ENCODE data around the gene IQSEC1.

DNA sequence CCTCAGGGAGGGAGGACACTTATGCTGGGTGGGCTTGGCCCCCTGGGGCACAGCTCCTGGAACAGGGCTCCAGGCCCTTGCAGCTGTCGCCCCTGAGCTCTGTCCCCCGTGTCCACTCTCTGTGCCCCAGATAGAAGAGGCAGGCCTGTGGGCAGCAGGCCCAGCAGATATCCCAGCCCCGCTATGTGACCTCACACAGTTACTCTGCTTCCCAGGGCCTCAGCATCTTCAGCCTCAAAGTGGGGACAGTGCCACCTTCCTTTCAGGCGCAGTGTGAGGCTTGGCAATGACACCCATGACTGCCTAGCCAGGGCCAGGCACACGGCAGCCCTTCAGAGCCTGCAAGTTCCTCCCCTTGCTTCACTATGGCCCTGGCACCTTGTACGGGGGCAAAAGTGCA is 98.4 kb downstream of the IQSEC1 start:
- TF ChIP-seq, protein P1, sequence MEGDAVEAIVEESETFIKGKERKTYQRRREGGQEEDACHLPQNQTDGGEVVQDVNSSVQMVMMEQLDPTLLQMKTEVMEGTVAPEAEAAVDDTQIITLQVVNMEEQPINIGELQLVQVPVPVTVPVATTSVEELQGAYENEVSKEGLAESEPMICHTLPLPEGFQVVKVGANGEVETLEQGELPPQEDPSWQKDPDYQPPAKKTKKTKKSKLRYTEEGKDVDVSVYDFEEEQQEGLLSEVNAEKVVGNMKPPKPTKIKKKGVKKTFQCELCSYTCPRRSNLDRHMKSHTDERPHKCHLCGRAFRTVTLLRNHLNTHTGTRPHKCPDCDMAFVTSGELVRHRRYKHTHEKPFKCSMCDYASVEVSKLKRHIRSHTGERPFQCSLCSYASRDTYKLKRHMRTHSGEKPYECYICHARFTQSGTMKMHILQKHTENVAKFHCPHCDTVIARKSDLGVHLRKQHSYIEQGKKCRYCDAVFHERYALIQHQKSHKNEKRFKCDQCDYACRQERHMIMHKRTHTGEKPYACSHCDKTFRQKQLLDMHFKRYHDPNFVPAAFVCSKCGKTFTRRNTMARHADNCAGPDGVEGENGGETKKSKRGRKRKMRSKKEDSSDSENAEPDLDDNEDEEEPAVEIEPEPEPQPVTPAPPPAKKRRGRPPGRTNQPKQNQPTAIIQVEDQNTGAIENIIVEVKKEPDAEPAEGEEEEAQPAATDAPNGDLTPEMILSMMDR (IDR thresholded peaks at IDR 0.05), result no peak
- no peak for TF ChIP-seq EP300 (IDR thresholded peaks at IDR 0.05; ENCODE audit: low read depth)
- no peak for TF ChIP-seq POLR2A (IDR thresholded peaks at IDR 0.05)
- TF ChIP-seq POLR2AphosphoS5 (IDR thresholded peaks at IDR 0.05), result no peak

Data from transverse colon (tissue), 4 donors.